ENCODE data around the gene ADGRG3. TPM values are rescaled to one million over a fixed set of nuclear protein-coding genes. Genes with fewer than 3 reads are reported as not detected.

Gene ADGRG3
- total and polyA plus RNA-seq, 2 of the 13 experiments (the other 11 are each of a cell fraction or from before 2014, with no cell fraction given): 2.7 to 11.8 TPM

DNA sequence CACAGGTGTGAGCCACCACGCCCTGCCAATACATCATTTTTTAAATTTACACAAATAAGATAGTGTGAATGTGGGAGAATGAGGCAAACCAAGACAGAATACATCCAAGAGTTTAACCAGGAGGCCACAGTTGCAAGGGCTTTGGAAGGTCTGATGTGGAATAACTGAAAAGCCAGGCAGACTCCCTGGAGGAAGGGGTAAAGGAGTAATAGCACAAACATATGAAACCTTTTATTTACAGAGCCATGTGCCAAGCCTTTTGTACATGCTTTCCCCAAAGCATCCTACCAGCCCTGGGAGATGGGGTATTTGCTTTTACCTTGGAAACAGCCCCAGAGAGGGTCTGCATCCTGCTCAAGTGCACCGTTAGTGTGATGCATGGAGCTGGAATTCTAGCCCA lies 4.7 kb downstream of the ADGRG3 start:
- Histone ChIP-seq H3K4me2 (ENCODE audit: low read depth, low read length) (no peak overlapping the region), H3K4me3 (replicated peaks in 1 of 3; ENCODE audit: insufficient read depth in 1 of 3, low read depth in 2 of 3, low read length in 3 of 3) (no peak overlapping the region), H3K79me2 (ENCODE audit: insufficient read depth, low read length) (no peaks in the 10 kb centered on the region), H3K36me3 (replicated peaks in 1 of 2; ENCODE audit: control insufficient read depth in 1 of 2, insufficient read depth in 2 of 2, low read length in 2 of 2) (no peaks in the 10 kb centered on the region), H3K4me1 (ENCODE audit: insufficient read depth, low read length) (peaks cover 64% of the 10 kb centered on the region), H3K27ac (ENCODE audit: extremely low read length, insufficient read depth, low read length) (no peak overlapping the region), H4K20me1 (ENCODE audit: insufficient read depth, low read length) (no peaks in the 10 kb centered on the region), H3K9ac (ENCODE audit: insufficient read depth, low read depth, low read length) (no peak overlapping the region), H3K9me3 (ENCODE audit: low read length) (no peaks in the 10 kb centered on the region), H3K27me3 (ENCODE audit: control insufficient read depth in 1 of 2, insufficient read depth in 2 of 2, low read length in 2 of 2) (no peaks in the 10 kb centered on the region), H2AFZ (ENCODE audit: low read length) (no peak overlapping the region)
- CTCF ChIA-PET (ENCODE audit: low intra/inter-chr PET ratio, low total read pairs): no interaction called here
- DNase-seq (ENCODE audit: low spot score): no peak
- BruUV-seq (replicated peaks): no TSS peak
- WGBS (ENCODE audit: low lambda C conversion rate): 91% methylated on average over 2 of the region's 2 CpGs
- TF ChIP-seq, protein P1, sequence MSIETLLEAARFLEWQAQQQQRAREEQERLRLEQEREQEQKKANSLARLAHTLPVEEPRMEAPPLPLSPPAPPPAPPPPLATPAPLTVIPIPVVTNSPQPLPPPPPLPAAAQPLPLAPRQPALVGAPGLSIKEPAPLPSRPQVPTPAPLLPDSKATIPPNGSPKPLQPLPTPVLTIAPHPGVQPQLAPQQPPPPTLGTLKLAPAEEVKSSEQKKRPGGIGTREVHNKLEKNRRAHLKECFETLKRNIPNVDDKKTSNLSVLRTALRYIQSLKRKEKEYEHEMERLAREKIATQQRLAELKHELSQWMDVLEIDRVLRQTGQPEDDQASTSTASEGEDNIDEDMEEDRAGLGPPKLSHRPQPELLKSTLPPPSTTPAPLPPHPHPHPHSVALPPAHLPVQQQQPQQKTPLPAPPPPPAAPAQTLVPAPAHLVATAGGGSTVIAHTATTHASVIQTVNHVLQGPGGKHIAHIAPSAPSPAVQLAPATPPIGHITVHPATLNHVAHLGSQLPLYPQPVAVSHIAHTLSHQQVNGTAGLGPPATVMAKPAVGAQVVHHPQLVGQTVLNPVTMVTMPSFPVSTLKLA (IDR thresholded peaks at IDR 0.05): peak; percentile 32; the same call in 1 of the 2 replicates
- TF ChIP-seq HOMEZ (CRISPR knock-in tag; IDR thresholded peaks at IDR 0.05; ENCODE audit: low read depth) (no peak), AGO2 (optimal IDR thresholded peaks at IDR 0.05; ENCODE audit: low read depth, low read length) (no peak), LCORL (IDR thresholded peaks at IDR 0.05) (no peak), LCORL (CRISPR knock-in tag; IDR thresholded peaks at IDR 0.05) (no peak), ZFP36 (IDR thresholded peaks at IDR 0.05; ENCODE audit: borderline replicate concordance, low read depth, low read length, partially characterized antibody) (peak; percentile 18)
- TF ChIP-seq, protein P2, sequence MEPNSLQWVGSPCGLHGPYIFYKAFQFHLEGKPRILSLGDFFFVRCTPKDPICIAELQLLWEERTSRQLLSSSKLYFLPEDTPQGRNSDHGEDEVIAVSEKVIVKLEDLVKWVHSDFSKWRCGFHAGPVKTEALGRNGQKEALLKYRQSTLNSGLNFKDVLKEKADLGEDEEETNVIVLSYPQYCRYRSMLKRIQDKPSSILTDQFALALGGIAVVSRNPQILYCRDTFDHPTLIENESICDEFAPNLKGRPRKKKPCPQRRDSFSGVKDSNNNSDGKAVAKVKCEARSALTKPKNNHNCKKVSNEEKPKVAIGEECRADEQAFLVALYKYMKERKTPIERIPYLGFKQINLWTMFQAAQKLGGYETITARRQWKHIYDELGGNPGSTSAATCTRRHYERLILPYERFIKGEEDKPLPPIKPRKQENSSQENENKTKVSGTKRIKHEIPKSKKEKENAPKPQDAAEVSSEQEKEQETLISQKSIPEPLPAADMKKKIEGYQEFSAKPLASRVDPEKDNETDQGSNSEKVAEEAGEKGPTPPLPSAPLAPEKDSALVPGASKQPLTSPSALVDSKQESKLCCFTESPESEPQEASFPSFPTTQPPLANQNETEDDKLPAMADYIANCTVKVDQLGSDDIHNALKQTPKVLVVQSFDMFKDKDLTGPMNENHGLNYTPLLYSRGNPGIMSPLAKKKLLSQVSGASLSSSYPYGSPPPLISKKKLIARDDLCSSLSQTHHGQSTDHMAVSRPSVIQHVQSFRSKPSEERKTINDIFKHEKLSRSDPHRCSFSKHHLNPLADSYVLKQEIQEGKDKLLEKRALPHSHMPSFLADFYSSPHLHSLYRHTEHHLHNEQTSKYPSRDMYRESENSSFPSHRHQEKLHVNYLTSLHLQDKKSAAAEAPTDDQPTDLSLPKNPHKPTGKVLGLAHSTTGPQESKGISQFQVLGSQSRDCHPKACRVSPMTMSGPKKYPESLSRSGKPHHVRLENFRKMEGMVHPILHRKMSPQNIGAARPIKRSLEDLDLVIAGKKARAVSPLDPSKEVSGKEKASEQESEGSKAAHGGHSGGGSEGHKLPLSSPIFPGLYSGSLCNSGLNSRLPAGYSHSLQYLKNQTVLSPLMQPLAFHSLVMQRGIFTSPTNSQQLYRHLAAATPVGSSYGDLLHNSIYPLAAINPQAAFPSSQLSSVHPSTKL (CRISPR knock-in tag; IDR thresholded peaks at IDR 0.05): no peak
- intact Hi-C loops (cut with micrococcal nuclease; ENCODE audit: unreplicated experiment): no loop called here
- POLR2A ChIA-PET: interaction anchor here (0.7 kb wide), 1 partner anchor 31 kb away, joined by 3 read pairs; no protein-coding TSS in a partner anchor
- no peak for FAIRE-seq
- no peak for ATAC-seq
- in situ Hi-C loops (cut with HindIII; ENCODE audit: extremely low pct_ligation_motif_present, low pct_unique_long_range_greater_than_20kb): no loop called here

Data from HepG2 (cell line).